Femur (tissue), 1 donor: ENCODE results near the gene NFKB1.

ENCODE experiments used
- DNase-seq: peaks from one replicate; pipeline ENCODE4 v3.0.0-alpha.2; 2017

Gene NFKB1

DNA sequence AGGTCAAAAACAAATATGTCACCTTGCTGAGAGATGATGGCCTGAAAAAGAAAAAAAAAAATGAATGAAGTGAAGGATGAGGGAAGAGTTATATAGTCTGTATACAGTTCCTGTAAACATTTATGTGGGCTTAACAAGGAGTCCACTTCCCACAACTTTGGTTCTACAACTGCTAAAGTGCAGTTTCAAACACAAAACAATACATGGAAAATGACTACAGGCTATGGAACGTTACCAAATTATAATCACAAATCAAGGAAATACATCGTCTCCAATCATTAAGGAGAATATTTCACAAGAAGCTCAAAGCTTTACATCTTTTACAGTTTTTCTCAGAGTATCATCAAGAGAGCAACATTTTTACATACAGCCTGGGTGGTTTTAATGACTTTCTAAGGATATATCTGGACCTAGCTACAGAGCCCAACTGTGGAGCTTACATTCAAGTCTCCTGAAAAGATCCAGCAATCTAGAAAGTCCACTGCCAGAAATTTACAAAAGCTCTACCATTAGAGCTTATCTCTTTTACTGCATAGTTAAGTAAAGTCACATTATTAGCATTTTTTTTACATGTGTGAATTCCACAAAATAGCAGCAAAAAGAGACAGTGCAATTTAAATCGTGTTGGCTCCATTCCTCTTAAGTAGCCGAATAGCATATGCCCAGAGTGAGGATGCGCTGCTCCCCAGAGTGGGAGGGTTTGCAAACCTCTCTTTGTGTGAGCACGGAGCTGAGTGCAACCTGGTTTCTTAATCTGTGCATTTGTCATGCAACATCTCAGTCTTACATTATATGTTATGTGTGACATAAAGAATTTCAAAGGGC lies 131.3 kb downstream of the NFKB1 start:
- no peak for DNase-seq

DNA sequence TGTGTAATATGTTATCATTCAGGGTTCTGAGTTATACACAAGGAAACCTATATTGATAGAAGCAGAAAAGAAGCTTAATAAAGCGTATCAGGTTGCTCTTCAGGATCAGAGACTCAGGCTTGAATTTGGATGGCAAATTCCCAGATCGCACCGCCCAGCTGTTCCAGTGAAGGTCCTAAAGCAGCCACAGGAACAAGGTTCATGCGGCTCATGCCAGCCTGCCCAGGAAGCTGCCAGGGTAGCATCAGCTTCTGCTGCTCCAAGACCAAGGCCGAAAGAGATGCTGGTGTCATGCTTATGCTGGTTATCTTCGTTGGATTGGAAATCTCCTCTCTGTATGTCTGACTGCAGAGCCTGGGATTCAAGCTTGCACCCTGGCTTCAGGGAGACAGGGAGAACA lies 131.9 kb downstream of the NFKB1 start:
- DNase-seq, result no peak

DNA sequence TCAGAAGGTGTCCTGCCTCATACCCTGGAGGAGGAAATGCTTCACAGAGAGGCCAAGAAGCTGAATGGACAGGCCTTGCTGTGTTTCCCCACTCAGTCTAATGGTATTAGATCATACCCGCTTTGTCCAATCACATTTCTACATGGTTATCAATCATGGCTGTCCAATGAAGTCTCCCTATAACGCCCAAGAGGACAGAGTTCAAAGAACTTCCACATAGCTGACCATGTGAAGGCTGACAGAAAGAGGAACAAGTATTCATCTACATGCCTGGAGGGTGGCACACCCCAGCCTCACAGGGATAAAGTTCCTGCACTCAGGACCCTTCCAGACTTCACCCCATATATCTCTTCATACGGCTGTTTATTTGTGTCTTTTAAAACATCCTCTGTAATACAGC lies 136.2 kb downstream of the NFKB1 start:
- DNase-seq, result no peak

DNA sequence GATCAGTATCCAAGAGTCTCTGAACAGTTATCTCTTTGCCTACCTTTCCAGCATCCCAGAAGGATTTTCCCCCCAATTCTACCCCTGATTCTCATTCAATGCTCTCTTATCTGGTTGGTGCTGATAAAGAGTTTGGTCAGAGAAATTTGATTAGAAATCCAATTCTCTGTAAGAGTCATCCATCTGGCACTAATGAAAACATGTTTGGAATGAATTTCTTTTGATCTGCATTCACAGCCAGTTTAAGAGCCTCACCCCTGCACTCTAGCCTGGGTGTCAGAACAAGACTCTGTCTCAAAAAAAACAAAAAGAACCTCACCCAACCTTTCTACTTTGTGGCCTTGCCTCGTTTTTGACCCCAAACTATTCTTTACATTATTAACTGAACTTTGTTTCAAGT lies 137.5 kb downstream of the NFKB1 start:
- DNase-seq, result no peak

DNA sequence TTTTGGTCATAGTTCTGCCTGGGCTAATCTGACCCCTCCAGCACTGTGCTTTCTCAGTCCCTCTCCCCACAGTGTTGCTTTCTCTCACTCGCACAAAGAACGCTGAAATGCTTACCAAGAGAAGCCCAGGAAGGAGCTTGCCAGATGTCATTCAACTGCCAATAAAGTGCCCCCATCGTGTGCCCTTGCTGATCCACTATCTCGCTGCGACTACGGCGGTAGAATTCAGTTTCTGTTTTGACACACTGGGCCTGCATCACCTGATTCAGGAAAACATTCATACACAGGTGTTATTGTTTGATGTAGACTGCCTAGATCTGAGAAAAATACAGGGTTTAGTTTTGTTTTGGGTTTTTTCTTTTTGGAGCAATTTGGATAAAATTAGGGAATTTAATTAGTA lies 138.4 kb downstream of the NFKB1 start:
- no peak for DNase-seq

DNA sequence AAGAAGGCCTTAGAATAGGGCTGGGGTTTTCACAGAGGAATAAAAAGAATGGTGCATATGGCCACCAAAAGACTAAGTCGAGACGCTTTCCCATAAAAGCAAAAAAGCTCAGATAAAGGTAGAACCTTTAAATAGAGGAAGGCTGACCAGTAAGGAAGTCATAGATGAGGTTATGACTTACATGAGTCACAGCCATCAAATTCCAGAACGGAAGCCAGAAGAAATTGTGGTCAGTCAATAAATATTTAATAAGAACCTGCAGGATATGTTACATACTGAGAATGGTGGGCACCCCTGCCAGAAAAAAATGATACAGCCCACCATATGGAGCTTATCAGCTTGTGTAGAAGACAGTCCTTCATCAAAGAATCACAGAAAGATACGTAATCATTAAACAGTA lies 139.5 kb downstream of the NFKB1 start:
- no peak for DNase-seq

DNA sequence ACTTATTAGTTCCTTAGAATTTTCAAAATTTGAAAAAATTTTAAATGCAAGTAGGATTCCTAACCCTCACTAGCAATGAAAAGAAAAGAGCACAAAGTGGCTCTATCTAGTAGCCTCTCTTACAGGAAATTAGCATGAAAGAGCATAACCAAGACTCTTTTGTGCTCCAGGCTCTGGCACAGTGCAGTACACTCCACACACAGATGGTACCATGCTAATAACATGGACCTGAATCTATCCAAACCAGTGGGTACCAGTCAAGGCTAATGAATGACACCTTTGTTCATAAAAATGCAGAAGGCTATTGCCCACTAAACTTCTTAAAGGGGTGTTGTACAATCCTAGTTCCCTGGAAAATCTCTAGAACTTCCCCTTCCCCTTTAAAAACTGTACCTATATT lies 140.6 kb downstream of the NFKB1 start:
- DNase-seq, result no peak

DNA sequence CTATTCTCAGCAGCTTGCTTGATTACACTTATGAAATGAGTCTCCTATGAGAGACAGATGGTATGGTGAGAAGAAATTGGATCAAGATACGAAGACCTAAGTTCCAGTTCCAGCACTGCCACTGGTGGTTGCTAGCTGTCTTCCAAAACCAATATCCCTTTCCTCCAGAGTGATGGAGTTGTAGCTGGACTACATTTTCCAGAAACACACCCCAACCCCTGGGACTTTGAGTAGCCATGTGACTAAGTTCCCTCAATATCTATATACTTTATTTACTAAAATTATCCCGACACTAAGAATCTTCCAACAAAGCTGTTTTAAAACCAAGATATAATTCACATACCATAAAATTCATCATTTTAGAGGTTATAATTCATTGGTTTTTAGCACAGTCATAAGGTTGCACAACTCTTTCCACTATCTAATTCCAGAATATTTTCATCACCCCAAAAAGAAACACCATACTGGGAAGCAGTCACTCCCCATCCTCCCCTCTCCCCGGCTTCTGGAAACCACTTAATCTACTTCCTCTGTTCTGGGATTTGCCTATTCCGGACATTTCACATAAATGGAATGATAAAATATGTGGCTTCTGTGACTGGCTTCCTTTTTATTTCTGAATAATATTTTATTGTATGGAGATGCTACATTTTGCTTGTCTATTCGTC lies 141.6 kb downstream of the NFKB1 start:
- no peak for DNase-seq

DNA sequence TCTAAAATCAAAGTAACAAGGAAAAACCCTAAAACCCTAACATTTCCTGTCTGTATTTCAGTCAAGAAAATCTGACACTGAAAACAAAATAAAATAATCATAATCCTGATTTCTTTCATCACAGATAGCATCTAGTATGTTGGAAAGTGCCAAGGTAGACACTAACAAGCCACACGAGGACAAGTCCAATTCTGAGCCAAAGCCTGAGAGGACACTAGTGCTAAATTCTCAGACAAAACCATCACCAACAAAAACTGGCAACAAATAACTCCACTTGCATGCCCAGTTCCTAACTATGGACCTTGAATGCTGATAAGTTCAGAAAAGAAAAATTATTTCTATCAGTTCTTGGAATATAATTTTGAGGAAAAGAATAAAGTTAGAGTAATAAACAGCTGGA lies 146.0 kb downstream of the NFKB1 start:
- no peak for DNase-seq

DNA sequence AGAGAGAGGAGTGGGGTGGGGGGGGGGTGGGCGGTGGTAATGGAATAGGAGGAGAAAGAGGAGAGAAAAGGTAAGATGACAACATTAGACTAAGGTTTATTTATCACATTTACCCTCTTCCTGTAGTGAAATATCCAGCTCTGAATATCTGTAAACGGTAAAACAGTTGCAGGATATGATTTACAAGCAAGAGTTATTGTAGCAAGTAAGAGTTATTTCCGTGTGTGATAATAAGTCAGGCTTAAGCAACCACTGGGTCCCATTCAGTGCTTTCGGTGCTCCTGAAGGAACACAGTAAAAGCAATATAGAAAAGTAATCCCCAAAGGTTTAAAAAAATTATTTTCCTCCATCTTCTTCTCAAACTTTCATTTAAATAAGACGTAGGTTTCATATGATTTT lies 156.0 kb downstream of the NFKB1 start:
- no peak for DNase-seq

DNA sequence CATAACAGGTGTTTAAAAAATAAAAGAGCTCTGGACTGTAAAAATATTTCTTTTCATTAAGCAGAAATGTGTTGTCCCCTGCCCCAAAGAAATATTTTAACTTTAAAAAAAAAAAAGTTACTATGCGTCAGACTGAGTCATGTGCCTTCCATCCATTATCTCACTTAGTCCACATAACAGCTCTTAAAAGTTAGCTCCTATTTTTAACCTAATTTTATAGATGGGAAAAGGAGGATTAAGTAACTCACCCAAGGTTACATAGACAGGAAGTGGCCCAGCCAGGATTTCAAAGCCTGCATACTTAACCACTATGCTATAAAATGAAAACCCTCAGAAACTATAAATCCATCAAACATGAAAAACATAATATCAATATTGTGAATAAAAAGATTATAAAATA lies 161.9 kb downstream of the NFKB1 start:
- no peak for DNase-seq

DNA sequence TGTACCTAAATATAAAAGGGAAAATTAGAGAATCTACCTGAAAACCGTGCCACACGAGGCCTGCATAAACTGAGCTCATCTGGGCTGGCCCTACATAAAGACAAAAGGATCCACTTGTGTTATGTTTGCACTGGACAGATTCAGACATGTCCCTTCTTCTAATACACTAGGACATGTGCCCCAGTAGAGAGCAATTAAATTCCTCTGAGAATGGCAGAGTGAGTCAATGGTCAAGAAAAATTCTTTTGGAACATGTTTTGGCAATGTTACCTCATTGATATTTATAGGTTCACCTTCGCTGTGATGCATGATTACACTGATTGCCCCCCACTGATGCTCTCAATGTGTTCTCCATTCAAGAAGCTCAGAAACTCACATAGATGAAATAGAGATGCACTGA lies 164.4 kb downstream of the NFKB1 start:
- DNase-seq, result no peak
